ENCODE measurements around the gene SFXN2. TPM values are rescaled to one million over a fixed set of nuclear protein-coding genes. Genes with fewer than 3 reads are reported as not detected.

The SFXN2 gene
- total RNA-seq, 2 donors from 2014 or later = 9.7 to 27.6 TPM

- no peak for DNase-seq
- intact Hi-C loops (cut with DNase I) = loop anchor here (10.0 kb wide), 1 partner anchor 197 kb away; the partner anchor contains the start of genes ACTR1A and SUFU
- Histone ChIP-seq H3K4me3 (no peak overlapping the region), H3K27ac (no peak overlapping the region), H3K9ac (ENCODE audit: low read depth in 2 of 2, low read length in 2 of 2) (no peak overlapping the region), H3K27me3 (no peaks in the 10 kb centered on the region), H3K9me3 (no peaks in the 10 kb centered on the region), H3K36me3 (no peaks in the 10 kb centered on the region), H3K4me1 (no peaks in the 10 kb centered on the region)
- TF ChIP-seq CTCF (IDR thresholded peaks at IDR 0.05) = no peak
Measured at GRCh38 chr10:102701796-102702195, 12.6 kb upstream of the SFXN2 start.

- H3K36me3 ChIP-seq = no peaks in the 10 kb centered on the region
- H3K27me3 ChIP-seq = no peaks in the 10 kb centered on the region
- H3K4me3 ChIP-seq = no peak overlapping the region
- H3K4me1 ChIP-seq = no peaks in the 10 kb centered on the region
- intact Hi-C loops (cut with DNase I) = loop anchor here (10.0 kb wide), 1 partner anchor 198 kb away; the partner anchor contains the start of genes ACTR1A and SUFU
- H3K27ac ChIP-seq = no peak overlapping the region
- no peak for TF ChIP-seq CTCF (IDR thresholded peaks at IDR 0.05)
- no peak for DNase-seq
- no peaks in the 10 kb centered on the region for H3K9me3 ChIP-seq
- H3K9ac ChIP-seq (ENCODE audit: low read depth in 2 of 2, low read length in 2 of 2) = no peak overlapping the region
Measured at GRCh38 chr10:102702742-102703141, 11.7 kb upstream of the SFXN2 start.

- intact Hi-C loops (cut with DNase I) = loop anchor here (10.0 kb wide), 1 partner anchor 200 kb away; the partner anchor contains the start of genes ACTR1A and SUFU
- Histone ChIP-seq H3K4me3 (no peak overlapping the region), H3K27ac (no peak overlapping the region), H3K36me3 (no peaks in the 10 kb centered on the region), H3K27me3 (no peaks in the 10 kb centered on the region), H3K4me1 (no peaks in the 10 kb centered on the region), H3K9ac (ENCODE audit: low read depth in 2 of 2, low read length in 2 of 2) (no peak overlapping the region), H3K9me3 (no peaks in the 10 kb centered on the region)
- no peak for TF ChIP-seq CTCF (IDR thresholded peaks at IDR 0.05)
- no peak for DNase-seq
Measured at GRCh38 chr10:102704915-102705314, 9.5 kb upstream of the SFXN2 start.

- H3K4me1 ChIP-seq = no peaks in the 10 kb centered on the region
- H3K9ac ChIP-seq (ENCODE audit: low read depth in 2 of 2, low read length in 2 of 2) = no peak overlapping the region
- no peak overlapping the region for H3K4me3 ChIP-seq
- intact Hi-C loops (cut with DNase I) = loop anchor here (10.0 kb wide), 1 partner anchor 201 kb away; the partner anchor contains the start of genes ACTR1A and SUFU
- no peaks in the 10 kb centered on the region for H3K36me3 ChIP-seq
- no peak for DNase-seq
- no peaks in the 10 kb centered on the region for H3K27me3 ChIP-seq
- H3K9me3 ChIP-seq = no peaks in the 10 kb centered on the region
- H3K27ac ChIP-seq = no peak overlapping the region
- no peak for TF ChIP-seq CTCF (IDR thresholded peaks at IDR 0.05)
Measured at GRCh38 chr10:102705531-102705930, 8.9 kb upstream of the SFXN2 start.

DNA sequence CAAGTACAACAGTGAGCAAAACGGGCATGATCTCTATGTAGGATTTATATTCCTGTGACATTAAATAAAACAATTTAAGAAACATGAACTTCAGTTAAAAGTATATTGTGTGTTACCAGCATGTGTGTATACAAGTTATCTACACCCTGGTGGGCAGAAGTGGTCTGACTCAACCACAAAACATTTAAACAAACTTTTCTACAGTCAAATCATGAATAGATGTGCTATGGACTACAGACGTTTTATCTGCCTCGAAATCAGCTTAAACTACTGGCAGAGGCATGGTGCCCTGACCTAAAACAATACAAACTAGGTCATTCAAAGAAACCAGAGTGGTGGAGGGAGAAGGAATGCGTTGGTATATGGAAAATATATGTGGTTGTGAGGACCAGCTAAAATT is 3.8 kb upstream of the SFXN2 start:
- Histone ChIP-seq H3K4me1 (peaks cover 5% of the 10 kb centered on the region), H3K9me3 (no peaks in the 10 kb centered on the region), H3K9ac (ENCODE audit: low read depth in 2 of 2, low read length in 2 of 2) (no peak overlapping the region), H3K27me3 (no peaks in the 10 kb centered on the region), H3K4me3 (no peak overlapping the region), H3K36me3 (no peaks in the 10 kb centered on the region), H3K27ac (no peak overlapping the region)
- intact Hi-C loops (cut with DNase I) = no loop called here
- no peak for TF ChIP-seq CTCF (IDR thresholded peaks at IDR 0.05)
- DNase-seq = no peak
